Mesothelial cell of epicardium (in vitro differentiated cells): Measurements from ENCODE around the gene PDZK1IP1. TPM values are rescaled to one million over a fixed set of nuclear protein-coding genes. Genes with fewer than 3 reads are reported as not detected.

ENCODE experiments used
- DNase-seq, 2 experiments: peaks; one replicate each; pipeline ENCODE4 v3.0.0; 2021; ENCODE audit warnings: low spot score in 2 of 2; ENCODE audit not compliant: unreplicated experiment in 2 of 2
- H3K27ac Mint-ChIP-seq: 2 replicates; pipeline ENCODE4 v1.8.0; 2021; ENCODE audit warnings: mixed read lengths
- H3K27me3 Mint-ChIP-seq: 2 replicates; pipeline ENCODE4 v1.8.0; 2021; ENCODE audit warnings: low read depth, mixed read lengths
- H3K36me3 Mint-ChIP-seq: 2 replicates; pipeline ENCODE4 v1.8.0; 2021; ENCODE audit warnings: mixed read lengths
- H3K4me1 Mint-ChIP-seq: 2 replicates; pipeline ENCODE4 v1.8.0; 2021; ENCODE audit warnings: mixed read lengths
- H3K4me3 Mint-ChIP-seq: 2 replicates; pipeline ENCODE4 v1.8.0; 2021; ENCODE audit warnings: mild to moderate bottlenecking, moderate library complexity, mixed read lengths
- H3K9me3 Mint-ChIP-seq: 2 replicates; pipeline ENCODE4 v1.8.0; 2021; ENCODE audit warnings: mixed read lengths
- total RNA-seq: library from RNA; stranded (reverse); gene quantifications from 3 replicates; pipeline ENCODE4 v1.2.1, GENCODE V29; 2021
- TF ChIP-seq, protein P1 (sequence below): fragments of 200-600 bp; sonication (generic); IDR thresholded peaks from one replicate; pipeline ENCODE4 v1.5.0; 2021; ENCODE audit warnings: antibody characterized with exemption; ENCODE audit not compliant: unreplicated experiment

Gene PDZK1IP1
- total RNA-seq, 1 donor from 2014 or later, result not detected

DNA sequence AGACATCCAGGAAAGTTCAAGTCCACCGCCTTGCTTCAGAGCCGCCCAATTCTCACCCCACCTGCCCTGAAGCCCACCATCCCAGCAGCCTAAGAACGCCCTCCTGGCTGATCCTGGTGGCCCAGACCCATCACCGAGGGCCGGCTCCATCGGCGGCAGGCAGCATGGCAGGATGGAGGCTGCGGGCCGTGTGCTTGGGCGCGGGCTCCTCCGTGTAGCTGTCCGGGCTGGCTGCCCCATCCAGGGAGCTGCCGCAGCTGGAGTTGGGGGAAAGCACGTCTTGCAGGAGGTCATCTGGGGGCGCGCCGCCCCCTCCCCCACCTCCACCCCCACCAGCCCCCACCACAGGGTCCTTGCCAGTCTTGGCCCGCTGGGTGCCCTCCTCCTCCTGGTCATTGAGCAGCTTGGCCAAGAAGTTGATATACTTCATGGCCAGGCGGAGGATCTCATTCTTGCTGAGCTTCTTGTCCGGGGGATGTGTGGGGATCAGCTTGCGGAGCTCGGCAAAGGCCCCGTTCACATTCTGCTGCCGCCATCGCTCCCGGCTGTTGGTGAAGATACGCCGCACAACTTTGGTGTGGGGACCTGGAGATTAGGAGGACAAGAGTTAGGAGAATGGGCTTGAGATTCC is 29.9 kb upstream of the PDZK1IP1 start:
- H3K36me3 Mint-ChIP-seq, result no peaks in the 10 kb centered on the region
- H3K4me1 Mint-ChIP-seq, result peaks cover 3% of the 10 kb centered on the region
- TF ChIP-seq, protein P1, sequence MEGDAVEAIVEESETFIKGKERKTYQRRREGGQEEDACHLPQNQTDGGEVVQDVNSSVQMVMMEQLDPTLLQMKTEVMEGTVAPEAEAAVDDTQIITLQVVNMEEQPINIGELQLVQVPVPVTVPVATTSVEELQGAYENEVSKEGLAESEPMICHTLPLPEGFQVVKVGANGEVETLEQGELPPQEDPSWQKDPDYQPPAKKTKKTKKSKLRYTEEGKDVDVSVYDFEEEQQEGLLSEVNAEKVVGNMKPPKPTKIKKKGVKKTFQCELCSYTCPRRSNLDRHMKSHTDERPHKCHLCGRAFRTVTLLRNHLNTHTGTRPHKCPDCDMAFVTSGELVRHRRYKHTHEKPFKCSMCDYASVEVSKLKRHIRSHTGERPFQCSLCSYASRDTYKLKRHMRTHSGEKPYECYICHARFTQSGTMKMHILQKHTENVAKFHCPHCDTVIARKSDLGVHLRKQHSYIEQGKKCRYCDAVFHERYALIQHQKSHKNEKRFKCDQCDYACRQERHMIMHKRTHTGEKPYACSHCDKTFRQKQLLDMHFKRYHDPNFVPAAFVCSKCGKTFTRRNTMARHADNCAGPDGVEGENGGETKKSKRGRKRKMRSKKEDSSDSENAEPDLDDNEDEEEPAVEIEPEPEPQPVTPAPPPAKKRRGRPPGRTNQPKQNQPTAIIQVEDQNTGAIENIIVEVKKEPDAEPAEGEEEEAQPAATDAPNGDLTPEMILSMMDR, result no peak
- DNase-seq, result no peak
- H3K9me3 Mint-ChIP-seq, result no peaks in the 10 kb centered on the region
- H3K27me3 Mint-ChIP-seq, result peaks cover 19% of the 10 kb centered on the region
- H3K27ac Mint-ChIP-seq, result no peak overlapping the region
- no peak overlapping the region for H3K4me3 Mint-ChIP-seq

DNA sequence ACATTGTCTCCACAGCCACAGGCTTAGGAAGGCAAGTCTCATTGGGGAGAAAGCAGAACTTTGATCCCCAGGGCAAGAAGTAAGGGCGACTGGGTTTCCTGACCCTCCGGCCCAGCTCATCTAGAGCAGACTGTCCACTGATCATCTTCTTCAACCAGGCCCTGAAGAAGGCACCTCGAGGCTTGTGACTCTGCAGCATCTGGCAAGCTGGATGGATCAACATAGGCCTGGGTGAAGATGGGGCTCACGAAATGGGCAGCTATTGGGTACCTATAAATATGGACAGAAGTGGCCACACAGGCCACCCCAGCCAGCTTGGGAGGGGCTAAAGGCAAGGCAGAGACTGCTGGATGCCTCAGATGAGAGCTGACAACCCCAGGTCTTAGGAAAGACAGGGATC is 29.2 kb upstream of the PDZK1IP1 start:
- Mint-ChIP-seq H3K4me1 (peaks cover 3% of the 10 kb centered on the region), H3K9me3 (no peaks in the 10 kb centered on the region), H3K27ac (no peak overlapping the region), H3K4me3 (no peak overlapping the region), H3K36me3 (no peaks in the 10 kb centered on the region), H3K27me3 (peaks cover 19% of the 10 kb centered on the region)
- TF ChIP-seq, protein P1, result no peak
- DNase-seq, result no peak

DNA sequence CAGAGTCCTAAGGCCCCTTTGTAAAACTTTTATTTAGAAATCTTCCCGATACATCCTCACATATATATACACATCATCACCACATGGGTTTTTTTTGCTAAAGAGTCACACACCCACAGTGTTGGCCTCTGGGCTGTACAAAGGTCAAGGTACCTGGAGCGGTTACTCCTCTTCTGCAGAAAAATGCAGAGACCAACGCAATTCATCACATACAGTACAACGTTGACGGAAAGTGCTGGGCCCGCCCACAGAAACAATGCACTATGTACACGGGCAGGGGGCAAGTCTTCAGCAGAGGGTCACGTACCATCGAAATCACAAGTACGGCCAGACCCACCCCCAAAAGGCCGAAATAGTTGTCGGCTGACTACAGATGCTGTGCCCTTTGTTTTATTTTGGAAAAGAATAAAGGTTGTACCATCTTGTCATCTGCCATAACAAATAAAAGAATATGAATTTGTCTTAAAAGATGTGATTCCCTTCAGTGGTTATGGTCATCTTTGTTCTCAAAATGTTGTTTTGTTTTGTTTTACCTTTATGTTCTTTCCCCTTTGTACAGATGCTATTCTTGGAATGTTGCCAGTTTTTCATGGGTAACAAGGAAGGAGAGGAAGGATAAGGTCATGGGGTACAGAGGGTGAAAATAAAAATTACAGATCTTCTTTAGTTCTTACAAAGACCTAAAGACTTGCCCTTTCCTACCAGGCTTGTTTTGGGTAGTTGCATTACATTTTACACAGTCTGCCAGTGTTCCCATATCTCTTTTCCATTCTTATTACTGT is 26.6 kb upstream of the PDZK1IP1 start:
- peaks cover 3% of the 10 kb centered on the region for H3K4me1 Mint-ChIP-seq
- no peaks in the 10 kb centered on the region for H3K9me3 Mint-ChIP-seq
- TF ChIP-seq, protein P1, result no peak
- no peak for DNase-seq
- no peak overlapping the region for H3K27ac Mint-ChIP-seq
- H3K4me3 Mint-ChIP-seq, result no peak overlapping the region
- peaks cover 19% of the 10 kb centered on the region for H3K27me3 Mint-ChIP-seq
- no peaks in the 10 kb centered on the region for H3K36me3 Mint-ChIP-seq

DNA sequence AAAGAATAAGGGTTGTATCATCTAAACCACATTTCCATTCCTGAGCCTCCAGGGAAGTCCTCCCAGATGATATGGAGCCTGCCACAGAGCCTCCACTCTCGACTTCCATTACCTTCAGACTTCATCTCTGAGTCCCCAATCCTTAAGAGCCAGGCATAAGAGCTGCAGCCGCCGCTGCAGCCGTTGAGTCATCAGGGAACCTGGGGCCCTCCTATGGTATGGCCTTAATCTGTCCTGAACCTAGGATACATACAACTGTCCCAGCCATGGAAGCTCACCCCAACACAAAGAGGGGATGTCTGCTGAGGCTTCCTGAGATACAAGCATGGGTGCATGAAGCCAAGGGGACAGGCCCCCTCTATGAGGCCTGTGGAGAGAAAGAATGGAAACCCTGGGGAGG is 25.9 kb upstream of the PDZK1IP1 start:
- Mint-ChIP-seq H3K9me3 (no peaks in the 10 kb centered on the region), H3K36me3 (no peaks in the 10 kb centered on the region), H3K27me3 (peaks cover 21% of the 10 kb centered on the region), H3K27ac (no peak overlapping the region), H3K4me1 (peaks cover 3% of the 10 kb centered on the region), H3K4me3 (no peak overlapping the region)
- no peak for DNase-seq
- TF ChIP-seq, protein P1, result no peak

DNA sequence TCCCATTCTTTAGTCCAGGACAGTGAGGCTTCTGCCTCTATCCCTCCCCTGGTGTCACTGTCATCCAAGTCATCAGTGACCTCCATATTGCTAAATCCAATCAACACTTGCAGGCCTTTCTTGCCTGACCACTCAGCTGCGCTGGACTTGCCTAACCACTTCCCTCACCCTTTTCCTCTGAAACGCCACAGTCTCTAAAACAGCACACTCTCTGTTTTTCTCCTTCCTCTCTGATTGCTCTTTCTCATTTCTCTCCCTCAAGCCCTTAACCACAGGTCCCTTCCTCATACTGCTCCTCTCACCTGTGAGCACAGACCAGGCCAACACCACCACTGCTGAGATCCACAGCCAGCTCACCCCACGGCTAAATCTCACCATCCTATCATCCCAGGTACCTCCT is 24.7 kb upstream of the PDZK1IP1 start:
- Mint-ChIP-seq H3K36me3 (no peaks in the 10 kb centered on the region), H3K27me3 (peaks cover 30% of the 10 kb centered on the region), H3K27ac (no peak overlapping the region)

More for the DNA sequence above, 24.7 kb upstream of the PDZK1IP1 start:
- Mint-ChIP-seq H3K4me1 (peaks cover 3% of the 10 kb centered on the region), H3K4me3 (no peak overlapping the region), H3K9me3 (no peaks in the 10 kb centered on the region)
- TF ChIP-seq, protein P1, result no peak
- DNase-seq, result no peak
